GM18507 (cell line): Measurements from ENCODE around the gene TMEM255B.
"Not testable (repeated sequence)": the region's sequence is repeated elsewhere in the genome, so short reads cannot be mapped to it uniquely, and the experiment has no call there.

Experiments
- DNase-seq: peaks from one replicate; pipeline ENCODE4 v3.0.0; 2011; ENCODE audit warnings: low read depth; ENCODE audit not compliant: insufficient read length; ENCODE audit errors: extremely low spot score
- FAIRE-seq: peaks from 2 replicates; lab custom pipeline; 2011; peaks lifted over from hg19 to GRCh38; lab: Jason Lieb, UNC

The TMEM255B gene

GRCh38 chr13:113746143-113746525, 12.9 kb upstream of the TMEM255B start:
- FAIRE-seq (no peak), DNase-seq (no peak)

GRCh38 chr13:113746671-113747070, 12.4 kb upstream of the TMEM255B start:
- FAIRE-seq: no peak
- no peak for DNase-seq

- FAIRE-seq (no peak), DNase-seq (no peak)
These were observed 11.7 kb upstream of the TMEM255B start for GRCh38 chr13:113747291-113747833.

GRCh38 chr13:113748101-113748861, 10.7 kb upstream of the TMEM255B start:
- DNase-seq: no peak
- FAIRE-seq: no peak

GRCh38 chr13:113748862-113749451, 10.1 kb upstream of the TMEM255B start:
- FAIRE-seq (no peak), DNase-seq (no peak)

- no peak for FAIRE-seq
- no peak for DNase-seq
These were observed 9.5 kb upstream of the TMEM255B start for GRCh38 chr13:113749507-113749906.

- FAIRE-seq: no peak
- no peak for DNase-seq
These were observed 9.1 kb upstream of the TMEM255B start for GRCh38 chr13:113749967-113750366.

GRCh38 chr13:113750554-113751399, 8.2 kb upstream of the TMEM255B start:
- no peak for FAIRE-seq
- DNase-seq: no peak

GRCh38 chr13:113751491-113751890, 7.5 kb upstream of the TMEM255B start:
- DNase-seq (no peak), FAIRE-seq (no peak)

GRCh38 chr13:113752211-113752986, 6.6 kb upstream of the TMEM255B start:
- not testable (repeated sequence) for FAIRE-seq, DNase-seq

- FAIRE-seq (no peak), DNase-seq (no peak)
These were observed 5.9 kb upstream of the TMEM255B start for GRCh38 chr13:113753171-113753570.

- no peak for FAIRE-seq
These were observed 4.8 kb upstream of the TMEM255B start for GRCh38 chr13:113754242-113754641.

GRCh38 chr13:113754691-113755090, 4.3 kb upstream of the TMEM255B start:
- DNase-seq: no peak
- FAIRE-seq: no peak

More at GRCh38 chr13:113754242-113754641, 4.8 kb upstream of the TMEM255B start:
- no peak for DNase-seq

GRCh38 chr13:113756441-113757097, 2.5 kb upstream of the TMEM255B start:
- DNase-seq: no peak
- FAIRE-seq: no peak

GRCh38 chr13:113759525-113760137, 605 bp downstream of the TMEM255B start:
- FAIRE-seq: peak; percentile 35
- DNase-seq: no peak

- no peak for FAIRE-seq
These were observed 2.1 kb downstream of the TMEM255B start for GRCh38 chr13:113761136-113761535.

GRCh38 chr13:113762075-113762474, 3.0 kb downstream of the TMEM255B start:
- no peak for DNase-seq

More at GRCh38 chr13:113761136-113761535, 2.1 kb downstream of the TMEM255B start:
- no peak for DNase-seq

GRCh38 chr13:113762538-113762937, 3.5 kb downstream of the TMEM255B start:
- DNase-seq (no peak), FAIRE-seq (no peak)

More at GRCh38 chr13:113762075-113762474, 3.0 kb downstream of the TMEM255B start:
- no peak for FAIRE-seq
